Measurements from ENCODE around the gene ADAMTSL2.

Gene ADAMTSL2

DNA sequence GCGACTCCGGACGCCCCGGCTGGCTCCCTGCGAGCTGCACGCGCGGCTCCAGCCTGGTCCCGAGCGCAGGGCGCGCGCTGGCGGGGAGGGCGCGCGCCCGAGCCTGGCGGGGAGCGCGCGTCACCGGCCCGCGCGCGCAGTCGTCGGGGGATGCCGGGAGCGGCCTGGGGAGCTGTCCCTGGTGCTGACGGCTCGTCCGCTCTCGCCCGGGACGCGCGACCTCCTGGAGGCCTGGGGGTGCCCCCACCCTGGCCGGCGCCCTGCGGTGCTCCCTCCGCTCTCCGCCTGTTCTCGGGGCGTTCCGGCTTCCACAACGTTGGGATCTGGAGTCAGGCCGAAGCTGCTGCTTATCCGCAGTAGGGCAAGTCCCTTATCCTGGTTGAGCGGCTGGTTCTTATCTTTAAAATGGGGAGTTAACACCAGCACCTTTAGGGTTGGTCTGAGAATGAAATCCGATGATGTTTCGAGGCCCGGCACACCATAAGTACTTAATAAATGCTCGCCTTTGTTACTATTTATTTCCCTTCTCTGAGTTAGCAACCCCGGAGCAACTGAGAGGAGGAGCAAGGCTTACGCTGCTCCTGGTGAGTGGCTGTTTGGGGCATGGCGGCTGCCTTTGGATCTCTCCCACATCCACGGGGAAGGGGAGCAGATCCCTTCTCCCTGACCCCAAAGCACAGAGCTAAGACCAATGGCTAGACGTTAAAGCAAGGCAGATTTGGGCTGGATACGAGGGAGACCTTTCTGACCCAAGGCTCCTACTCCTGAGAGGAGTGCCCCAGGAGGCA, 75.0 kb downstream of the ADAMTSL2 start, which contains the start of gene FAM163B:
TSS of gene FAM163B (minus strand) at position 79 of the 788 bp plus-strand sequence. CDS start 29,166 bp downstream, outside the sequence.
- peak; percentile 53 for DNase-seq

DNA sequence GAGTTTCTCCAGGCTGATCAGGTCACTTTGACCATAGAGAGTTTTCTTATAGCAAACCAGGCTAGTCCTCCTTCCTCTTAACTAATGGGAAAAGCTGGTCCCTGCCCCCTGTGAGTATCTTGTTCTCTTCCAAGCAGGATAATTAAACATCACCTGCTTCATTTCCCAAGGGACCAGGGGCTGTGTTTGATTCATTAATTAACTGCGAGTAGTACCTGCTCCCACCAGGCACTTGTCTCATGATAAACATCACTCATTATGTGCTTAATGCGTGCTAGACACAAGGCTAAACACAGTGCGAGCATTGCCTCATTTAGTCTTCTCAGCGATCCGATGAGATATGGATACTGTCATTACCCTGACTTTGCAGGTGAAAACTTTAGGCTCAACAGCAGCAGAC, 76.3 kb downstream of the ADAMTSL2 start:
- no peak for DNase-seq

DNA sequence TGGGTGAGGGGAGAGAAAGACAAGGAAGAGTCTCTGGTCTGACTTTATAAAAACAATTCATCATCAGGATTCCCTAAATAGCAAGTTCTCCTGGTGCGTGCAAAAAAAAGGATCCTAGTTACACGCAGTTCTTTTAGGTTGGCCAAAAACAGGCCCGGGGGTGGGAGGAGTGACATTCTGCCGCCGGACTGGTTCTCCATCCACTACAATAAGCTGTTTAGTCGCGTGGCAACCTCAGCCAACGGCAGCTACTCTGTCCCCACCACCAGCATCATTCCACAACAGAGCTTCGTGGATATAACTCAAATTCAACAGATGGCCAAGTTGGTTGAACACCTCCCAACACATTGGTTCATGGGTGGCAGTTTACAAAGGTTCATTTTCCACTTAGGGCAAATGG, 77.5 kb downstream of the ADAMTSL2 start:
- DNase-seq = no peak

DNA sequence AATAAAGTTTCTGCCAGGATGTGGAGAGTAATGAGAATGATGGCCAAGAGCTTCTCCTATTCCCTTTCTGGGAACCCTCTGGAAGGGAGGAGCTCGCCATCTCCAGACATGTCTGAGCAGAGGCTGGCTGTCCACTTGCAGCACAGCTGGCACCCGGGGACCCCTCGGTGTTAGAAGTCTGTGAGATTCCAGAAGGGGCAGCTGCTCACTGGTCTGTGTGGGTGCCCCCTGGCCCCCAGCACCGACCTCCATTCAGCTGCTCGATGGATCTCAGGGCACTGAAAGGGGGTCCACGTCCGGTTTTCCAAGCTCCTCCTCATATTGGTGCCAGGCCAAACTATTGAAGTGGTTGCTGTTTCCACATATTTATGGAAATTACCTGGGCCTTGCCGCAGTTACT, 78.3 kb downstream of the ADAMTSL2 start:
- no peak for DNase-seq

DNA sequence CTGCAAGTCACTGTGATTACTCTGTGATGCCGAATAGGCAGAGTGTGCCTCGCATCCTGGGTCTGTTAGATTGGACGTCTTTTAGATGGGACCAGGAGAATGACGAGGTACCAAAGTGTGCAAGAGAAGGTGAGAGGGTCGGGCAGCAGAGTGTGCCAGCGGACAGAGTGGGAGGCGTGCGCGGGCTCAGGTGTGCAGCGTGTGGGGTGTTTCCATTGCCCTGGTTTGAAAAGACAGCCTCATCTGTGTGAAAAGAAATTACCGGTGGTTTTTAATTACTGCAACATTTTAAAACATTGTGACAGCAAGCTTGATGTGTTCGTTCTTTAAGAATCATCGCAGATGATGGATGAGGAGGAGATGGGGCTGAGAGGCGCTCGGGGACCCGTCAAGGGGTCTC, 78.9 kb downstream of the ADAMTSL2 start:
- no peak for DNase-seq

DNA sequence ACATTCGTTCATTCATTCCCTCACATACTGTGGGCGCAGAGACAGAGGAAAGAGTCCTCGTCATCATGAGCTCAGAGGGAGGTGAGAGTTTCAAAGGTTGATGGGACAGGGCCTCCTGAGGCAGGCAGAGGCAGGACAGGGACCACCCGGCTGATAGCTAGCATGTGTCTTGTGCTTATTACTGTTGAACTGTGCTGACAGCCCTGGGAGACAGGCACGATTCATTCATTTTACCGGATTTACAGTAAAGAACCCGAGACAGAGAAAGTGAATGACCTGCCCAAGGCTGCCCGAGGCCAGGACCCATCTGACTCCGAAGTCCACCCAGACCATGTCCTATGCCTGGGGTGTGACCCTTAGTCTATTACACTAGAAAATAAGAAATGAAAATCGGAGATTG, 79.6 kb downstream of the ADAMTSL2 start:
- no peak for DNase-seq

DNA sequence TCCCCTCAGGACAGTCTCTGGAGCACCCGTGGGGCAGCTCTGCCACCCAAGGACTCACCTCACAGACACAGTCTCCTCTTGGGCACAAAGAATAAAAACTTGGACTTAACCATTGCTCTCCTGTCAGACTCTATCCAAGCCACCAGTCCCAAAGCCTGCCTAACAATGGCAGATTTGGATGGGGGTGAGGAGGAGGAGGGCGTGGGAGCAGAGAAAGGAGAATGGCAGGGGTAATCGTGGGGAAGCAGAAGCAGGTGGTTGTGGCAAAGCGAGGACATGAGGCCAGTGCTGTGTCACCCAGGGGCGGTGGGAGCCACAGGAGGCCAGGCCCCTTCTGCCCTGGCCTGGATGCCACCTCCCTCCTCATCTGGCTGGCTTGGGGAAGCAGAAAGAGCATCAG, 80.2 kb downstream of the ADAMTSL2 start:
- no peak for DNase-seq

DNA sequence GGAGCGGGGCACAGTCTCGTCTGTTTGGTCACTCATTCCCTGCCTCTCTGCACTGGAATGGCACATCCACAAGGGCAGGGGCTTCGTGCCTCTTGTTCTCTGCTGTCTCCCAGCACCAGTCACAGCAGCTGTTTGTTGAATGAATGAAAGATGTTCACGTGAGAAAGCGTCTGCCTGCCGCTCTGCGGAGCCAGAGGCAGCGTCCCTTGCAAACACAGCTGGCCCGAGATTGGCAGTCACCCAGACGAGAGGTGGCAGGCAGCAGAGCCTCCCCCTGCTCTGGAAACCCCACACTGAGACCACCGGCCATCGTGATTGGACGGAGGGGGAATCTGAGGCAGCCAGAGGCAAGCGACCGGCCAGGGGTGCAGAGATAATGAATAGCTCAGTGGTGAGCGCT, 80.7 kb downstream of the ADAMTSL2 start:
- no peak for DNase-seq

DNA sequence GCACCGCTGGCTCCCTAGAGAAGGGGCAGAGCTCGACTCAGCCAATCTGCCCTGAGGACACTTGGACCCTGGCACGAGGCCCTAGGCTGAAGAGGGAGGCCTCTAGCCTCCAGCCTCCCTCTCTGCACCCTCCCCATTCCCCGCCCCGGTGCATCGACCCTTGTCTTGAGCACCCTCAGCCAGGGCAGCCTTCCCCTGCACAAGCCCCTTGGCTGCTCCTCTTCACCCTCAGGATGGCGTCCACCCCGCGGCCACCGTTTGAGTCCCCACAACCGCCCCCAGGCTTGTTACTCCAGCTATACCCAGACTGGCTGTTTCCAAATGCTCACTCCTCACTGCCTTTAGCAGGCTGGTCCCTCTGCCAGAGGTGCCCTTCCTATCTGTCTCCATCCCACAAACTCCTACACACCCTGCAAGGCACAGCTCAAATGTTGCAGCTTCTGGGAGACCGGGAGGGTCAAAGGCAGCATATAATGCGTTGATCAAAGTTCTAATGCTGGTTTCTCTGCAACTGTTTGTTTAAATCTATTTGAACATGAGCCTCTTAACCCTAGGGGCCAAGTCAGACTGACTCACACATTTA, 81.2 kb downstream of the ADAMTSL2 start:
- DNase-seq = no peak

DNA sequence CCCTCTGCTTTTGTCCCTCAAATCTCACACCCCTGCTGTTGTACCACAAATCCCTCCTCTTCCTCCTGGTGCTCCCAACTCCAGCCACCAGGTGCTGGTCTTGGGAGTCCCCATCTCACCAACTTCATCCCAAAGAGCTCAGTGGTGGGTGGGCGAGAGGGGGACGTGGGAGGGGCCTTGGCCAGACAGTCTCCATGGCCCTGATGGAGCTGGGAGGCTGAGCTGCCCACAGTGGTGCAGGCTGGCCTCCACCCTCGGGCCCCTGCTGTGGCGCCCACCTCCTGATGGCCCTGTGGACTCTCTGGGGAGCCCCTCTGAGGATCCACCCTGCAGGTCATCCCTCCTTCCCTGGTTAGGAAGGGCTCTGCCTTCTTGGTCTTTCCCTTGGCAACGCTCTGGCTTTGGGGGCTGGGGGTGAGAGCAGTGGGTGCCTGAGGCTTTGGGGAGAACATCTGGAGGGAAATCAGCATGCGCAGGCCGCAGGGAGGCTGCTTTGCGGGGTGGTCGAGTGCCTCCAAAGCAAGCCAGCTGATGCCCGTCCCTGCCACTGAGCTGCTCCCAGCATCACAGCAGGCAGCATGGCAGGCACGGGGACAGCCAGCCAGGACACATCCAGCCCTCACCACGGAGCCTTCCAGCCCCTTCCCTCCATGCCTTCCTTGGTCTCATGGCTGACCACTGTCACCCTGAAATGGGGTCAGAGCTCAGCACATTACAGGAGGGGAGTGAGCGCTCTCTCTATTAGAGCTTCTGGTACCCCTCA, 82.3 kb downstream of the ADAMTSL2 start:
- no peak for DNase-seq

DNA sequence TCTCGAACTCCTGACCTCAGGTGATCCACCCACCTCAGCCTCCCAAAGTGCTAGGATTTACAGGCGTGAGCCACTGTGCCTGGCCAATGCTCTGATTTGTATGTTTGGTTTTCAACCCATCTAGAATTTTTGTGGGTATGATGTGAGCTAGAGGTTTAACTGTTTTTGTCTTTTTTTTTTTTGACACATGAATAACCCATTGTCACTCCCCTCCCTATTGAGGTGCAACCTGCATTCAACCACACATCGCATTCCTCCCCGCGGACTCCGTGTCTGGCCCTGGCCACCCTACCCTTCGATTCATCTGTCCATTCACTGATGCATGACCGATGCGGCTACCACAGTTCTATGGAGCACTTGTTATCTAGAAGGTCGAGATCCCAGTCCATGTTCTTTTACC, 84.2 kb downstream of the ADAMTSL2 start:
- no peak for DNase-seq

DNA sequence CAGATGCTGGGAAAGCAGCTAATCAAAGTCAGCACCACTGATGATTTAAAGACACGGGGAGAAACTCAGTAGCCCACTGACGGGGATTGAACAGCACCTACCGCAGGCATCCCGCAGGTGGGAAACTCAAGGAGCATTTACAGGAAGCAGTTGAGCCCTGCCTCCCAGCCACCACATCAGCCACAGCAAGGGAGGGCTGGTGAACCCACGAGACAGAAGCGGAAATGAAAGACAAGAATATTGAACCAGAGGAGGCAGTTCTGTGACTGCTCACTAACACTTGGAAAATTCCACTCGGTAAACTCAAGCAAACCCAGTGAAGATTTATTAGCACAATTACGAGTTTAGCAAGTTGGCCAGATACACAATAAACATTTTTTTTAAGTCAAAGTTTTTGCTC, 85.3 kb downstream of the ADAMTSL2 start:
- peak; percentile 29 for DNase-seq

DNA sequence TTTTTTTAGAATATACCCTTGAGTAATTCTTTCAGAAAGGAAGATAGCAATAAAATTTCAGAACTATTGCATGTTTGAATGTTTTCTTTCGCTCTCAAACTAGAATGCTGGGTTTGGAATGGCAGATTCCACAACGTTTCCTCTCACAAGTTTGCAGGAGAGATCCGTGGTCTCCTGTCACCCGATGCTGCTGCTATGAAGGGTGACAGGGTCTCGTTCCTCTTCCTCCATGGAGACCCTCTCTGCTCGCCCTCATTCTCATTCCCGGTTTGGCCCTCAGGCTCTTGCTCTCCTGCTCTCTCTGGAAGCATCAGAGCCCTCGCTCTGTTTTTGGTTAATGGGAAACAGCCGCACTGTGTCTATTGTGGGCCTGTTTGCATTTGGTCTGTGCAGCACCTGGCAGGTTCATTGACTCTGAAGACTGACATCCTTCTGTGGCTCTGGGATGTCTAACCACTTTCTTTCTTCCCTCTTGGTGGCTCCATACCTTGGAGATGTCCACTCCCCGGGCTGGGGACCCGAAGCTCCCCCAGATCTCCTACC, 87.3 kb downstream of the ADAMTSL2 start:
- no peak for DNase-seq

DNA sequence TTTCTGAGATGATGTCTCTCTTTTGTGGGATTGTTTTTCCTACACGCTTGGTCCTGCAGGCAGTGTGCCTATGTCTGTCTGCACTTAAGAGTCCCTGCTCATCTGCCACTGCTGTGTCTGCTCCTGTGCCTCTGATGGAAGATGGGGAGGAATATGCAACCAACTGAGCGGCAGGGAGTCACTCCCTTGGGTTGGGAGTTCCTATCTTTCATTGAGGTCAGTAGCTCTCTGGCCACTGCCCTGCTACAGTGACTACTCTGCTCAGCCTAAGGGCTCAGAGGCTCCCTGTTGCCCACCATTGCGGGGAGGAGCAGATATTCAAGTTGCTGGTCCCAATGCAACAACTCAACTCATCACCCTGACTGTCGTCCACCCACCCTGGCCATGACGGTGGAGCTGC, 88.1 kb downstream of the ADAMTSL2 start:
- DNase-seq = no peak

All from stimulated activated CD4-positive, alpha-beta T cell treated with anti-CD3 and anti-CD28 coated beads, Interleukin-4, amount 100 ng/mL, for 1 hour (primary cell).